K562 (cell line): ENCODE results near the gene ATF3. TPM values are rescaled to one million over a fixed set of nuclear protein-coding genes. Genes with fewer than 3 reads are reported as not detected.
A peak's percentile ranks its signal among the peaks of the same experiment; 100 is the strongest.

ENCODE experiments used
- ARHGAP35 ChIP-seq: fragments of 450-650 bp; IDR thresholded peaks from 2 replicates; pipeline ENCODE4 v1.6.1; 2018; ENCODE audit not compliant: partially characterized antibody
- EWSR1 ChIP-seq: fragments of 450-650 bp; IDR thresholded peaks from 2 replicates; pipeline ENCODE4 v1.6.1; 2018; ENCODE audit warnings: borderline replicate concordance, mild to moderate bottlenecking, low read depth, moderate library complexity; ENCODE audit not compliant: partially characterized antibody
- HDAC8 ChIP-seq: fragments of 450-650 bp; IDR thresholded peaks from 2 replicates; pipeline ENCODE4 v1.6.1; 2016; ENCODE audit warnings: mild to moderate bottlenecking, missing genetic modification characterization, moderate library complexity, missing compliant biosample characterization
- HNRNPH1 ChIP-seq: fragments of 200-400 bp; formaldehyde crosslinking; optimal IDR thresholded peaks from 2 replicates; pipeline ENCODE3; 2017; ENCODE audit warnings: low read depth, mild to moderate bottlenecking, low read length, moderate library complexity
- JUN ChIP-seq, 2 experiments: sonication (generic) in 1 of 2; formaldehyde crosslinking in 1 of 2; IDR thresholded peaks; 2 replicates each; pipeline versions ENCODE4 v1.6.1 to v1.8.0; 2012 to 2022; ENCODE audit warnings: borderline replicate concordance in 2 of 2, mild to moderate bottlenecking in 2 of 2, improper control_type of control experiment in 1 of 2, low read depth in 1 of 2, low read length in 1 of 2, missing genetic modification reagents in 1 of 2
- LARP7 ChIP-seq: fragments of 450-650 bp; IDR thresholded peaks from 2 replicates; pipeline ENCODE4 v1.6.1; 2016
- NEUROD1 ChIP-seq: fragments of 150-350 bp; IDR thresholded peaks from 2 replicates; pipeline ENCODE4 v1.6.1; 2014; ENCODE audit warnings: borderline replicate concordance, low read length, low read depth; ENCODE audit not compliant: partially characterized antibody
- PURB ChIP-seq: sonication (generic); formaldehyde crosslinking; IDR thresholded peaks from 2 replicates; pipeline ENCODE4 v1.9.0; 2021; ENCODE audit warnings: low read depth, mild to moderate bottlenecking, missing genetic modification reagents
- RBM14 ChIP-seq: fragments of 200-400 bp; formaldehyde crosslinking; IDR thresholded peaks from 2 replicates; pipeline ENCODE4 v1.6.1; 2018; ENCODE audit warnings: low read depth, mild to moderate bottlenecking, low read length, moderate library complexity, borderline replicate concordance; ENCODE audit not compliant: insufficient read depth
- SREBF1 ChIP-seq: fragments of 150-350 bp; IDR thresholded peaks from 2 replicates; pipeline ENCODE4 v1.6.1; 2014; ENCODE audit warnings: antibody characterized with exemption, low read depth, low read length, borderline replicate concordance
- ZC3H8 ChIP-seq: fragments of 450-650 bp; IDR thresholded peaks from 2 replicates; pipeline ENCODE4 v1.6.1; 2017
- ZNF507 ChIP-seq: conservative IDR thresholded peaks from 2 replicates; pipeline ENCODE4 v1.6.1; 2017; ENCODE audit warnings: missing genetic modification characterization, missing compliant biosample characterization
- ZNF511 ChIP-seq: sonication (generic); formaldehyde crosslinking; IDR thresholded peaks from 2 replicates; pipeline ENCODE4 v1.8.0; 2022; ENCODE audit warnings: mild to moderate bottlenecking, missing genetic modification reagents
- ZNF639 ChIP-seq, 2 experiments: fragments of 200-800 bp in 1 of 2; sonication (Bioruptor generic) in 1 of 2; sonication (generic) in 1 of 2; formaldehyde crosslinking in 1 of 2; IDR thresholded peaks in 1 of 2; conservative IDR thresholded peaks in 1 of 2; 2 replicates each; pipeline versions ENCODE4 v1.5.0 to v1.6.1; 2016 to 2020; ENCODE audit warnings: missing compliant biosample characterization in 1 of 2, missing genetic modification characterization in 1 of 2, missing genetic modification reagents in 1 of 2
- polyA plus RNA-seq, 8 experiments: library from polyadenylated mRNA; depleted of rRNA in 4 of 8; stranded (reverse) in 5 of 8; unstranded in 3 of 8; fragments of >200 nt; fragmentation: Nextera tagmentation in 2 of 8; fragmentation: Illumina TruSeq in 1 of 8; extraction: Ambion mirVana in 2 of 8; extraction: Trizol in 1 of 8; gene quantifications; 2 replicates each; pipeline versions ENCODE4 v1.2.1 to v1.2.3, GENCODE V29; 2011 to 2014; ENCODE audit warnings: inconsistent platforms in 1 of 8, missing spikeins in 1 of 8
- total RNA-seq, 7 experiments: library from RNA; depleted of rRNA in 6 of 7; stranded (reverse); fragments of >200 nt in 6 of 7; fragmentation: Illumina TruSeq in 2 of 7; extraction: Trizol in 2 of 7; gene quantifications; 2 replicates each; pipeline versions ENCODE4 v1.2.1 to v1.2.3, GENCODE V29; 2011 to 2021; ENCODE audit warnings: low replicate concordance in 1 of 7
- TF ChIP-seq, protein P1 (sequence below): fragments of 450-650 bp; IDR thresholded peaks from 2 replicates; pipeline ENCODE4 v1.6.1; 2016; ENCODE audit warnings: borderline replicate concordance
- TF ChIP-seq, protein P2 (sequence below): fragments of 450-650 bp; formaldehyde crosslinking; IDR thresholded peaks from 2 replicates; pipeline ENCODE4 v1.4.0; 2020; ENCODE audit warnings: mild to moderate bottlenecking, mixed read lengths
- TF ChIP-seq, protein P3 (sequence below), 2 experiments: IDR thresholded peaks; 2 replicates each; pipeline ENCODE4 v1.6.1; 2012; ENCODE audit warnings: improper control_type of control experiment in 2 of 2, low read depth in 2 of 2, low read length in 2 of 2, borderline replicate concordance in 1 of 2

ATF3 gene
- total and polyA plus RNA-seq, 9 of the 15 experiments (the other 6 are each of a cell fraction or from before 2014, with no cell fraction given), result 3.5 to 28.2 (median 19.8) TPM

DNA sequence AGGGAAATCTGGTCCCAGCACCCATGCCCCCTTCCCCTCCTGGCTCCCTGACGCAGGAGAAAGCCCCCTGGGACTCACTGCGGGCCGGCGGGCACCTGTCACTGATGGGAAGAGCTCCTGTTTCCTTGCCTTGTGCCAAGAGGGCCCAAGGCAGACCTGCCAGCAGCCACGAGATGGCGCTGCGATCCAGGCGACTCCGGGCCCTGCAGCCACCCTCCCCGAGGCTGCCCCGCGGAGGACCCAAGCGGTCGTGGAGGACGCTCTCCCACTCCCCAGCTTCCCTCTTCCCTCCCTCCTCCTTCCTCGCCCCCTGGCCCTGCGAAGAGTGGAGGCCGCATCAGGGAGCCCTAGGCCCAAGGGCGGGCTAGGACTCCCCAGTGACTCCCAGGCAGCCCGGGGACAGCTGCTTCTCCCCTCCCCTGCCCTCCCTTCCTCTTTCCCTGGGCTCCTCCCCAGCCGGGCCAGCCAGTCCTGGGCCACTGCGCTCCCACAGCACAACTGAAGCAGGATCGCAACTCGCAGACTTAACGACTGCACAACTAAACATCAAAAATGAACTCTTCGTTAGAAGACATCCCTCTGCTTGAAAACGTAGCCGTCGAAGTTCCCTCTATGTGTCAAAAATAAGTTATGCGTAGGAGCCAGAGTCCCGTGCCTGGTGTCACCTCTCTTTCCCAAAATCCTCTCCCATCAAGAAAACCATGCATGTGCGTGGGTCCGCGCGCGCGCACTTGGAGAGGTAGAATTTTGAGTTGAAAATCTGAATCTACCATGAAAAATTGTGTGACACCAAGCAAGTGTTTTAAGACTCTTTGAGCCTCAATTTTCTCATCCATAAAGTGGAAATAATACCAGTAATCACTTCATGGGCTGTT, 56.9 kb downstream of the ATF3 start (continued):
- TF ChIP-seq, protein P1, sequence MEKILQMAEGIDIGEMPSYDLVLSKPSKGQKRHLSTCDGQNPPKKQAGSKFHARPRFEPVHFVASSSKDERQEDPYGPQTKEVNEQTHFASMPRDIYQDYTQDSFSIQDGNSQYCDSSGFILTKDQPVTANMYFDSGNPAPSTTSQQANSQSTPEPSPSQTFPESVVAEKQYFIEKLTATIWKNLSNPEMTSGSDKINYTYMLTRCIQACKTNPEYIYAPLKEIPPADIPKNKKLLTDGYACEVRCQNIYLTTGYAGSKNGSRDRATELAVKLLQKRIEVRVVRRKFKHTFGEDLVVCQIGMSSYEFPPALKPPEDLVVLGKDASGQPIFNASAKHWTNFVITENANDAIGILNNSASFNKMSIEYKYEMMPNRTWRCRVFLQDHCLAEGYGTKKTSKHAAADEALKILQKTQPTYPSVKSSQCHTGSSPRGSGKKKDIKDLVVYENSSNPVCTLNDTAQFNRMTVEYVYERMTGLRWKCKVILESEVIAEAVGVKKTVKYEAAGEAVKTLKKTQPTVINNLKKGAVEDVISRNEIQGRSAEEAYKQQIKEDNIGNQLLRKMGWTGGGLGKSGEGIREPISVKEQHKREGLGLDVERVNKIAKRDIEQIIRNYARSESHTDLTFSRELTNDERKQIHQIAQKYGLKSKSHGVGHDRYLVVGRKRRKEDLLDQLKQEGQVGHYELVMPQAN, result peak; percentile 68; the same call in 1 of the 2 replicates
- TF ChIP-seq SREBF1 (no peak), JUN (IDR thresholded peaks at IDR 0.05; ENCODE audit: borderline replicate concordance, low read depth, low read length) (no peak), JUN (CRISPR knock-in tag; IDR thresholded peaks at IDR 0.05; ENCODE audit: borderline replicate concordance) (no peak), ZC3H8 (0 out of 2 replicates have a peak, but pooled peaks have one; percentile 72), ARHGAP35 (no peak), ZNF511 (CRISPR knock-in tag) (peak; percentile 89; the same call in 1 of the 2 replicates), NEUROD1 (peak; percentile 37), EWSR1 (no peak), LARP7 (no peak), HDAC8 (tag) (no peak), PURB (CRISPR knock-in tag) (no peak), HNRNPH1 (no peak), RBM14 (no peak), ZNF507 (tag) (no peak), ZNF639 (CRISPR knock-in tag; conservative IDR thresholded peaks at IDR 0.05 in 1 of 2, IDR thresholded peaks at IDR 0.05 in 1 of 2) (no peak)
- TF ChIP-seq, protein P2, sequence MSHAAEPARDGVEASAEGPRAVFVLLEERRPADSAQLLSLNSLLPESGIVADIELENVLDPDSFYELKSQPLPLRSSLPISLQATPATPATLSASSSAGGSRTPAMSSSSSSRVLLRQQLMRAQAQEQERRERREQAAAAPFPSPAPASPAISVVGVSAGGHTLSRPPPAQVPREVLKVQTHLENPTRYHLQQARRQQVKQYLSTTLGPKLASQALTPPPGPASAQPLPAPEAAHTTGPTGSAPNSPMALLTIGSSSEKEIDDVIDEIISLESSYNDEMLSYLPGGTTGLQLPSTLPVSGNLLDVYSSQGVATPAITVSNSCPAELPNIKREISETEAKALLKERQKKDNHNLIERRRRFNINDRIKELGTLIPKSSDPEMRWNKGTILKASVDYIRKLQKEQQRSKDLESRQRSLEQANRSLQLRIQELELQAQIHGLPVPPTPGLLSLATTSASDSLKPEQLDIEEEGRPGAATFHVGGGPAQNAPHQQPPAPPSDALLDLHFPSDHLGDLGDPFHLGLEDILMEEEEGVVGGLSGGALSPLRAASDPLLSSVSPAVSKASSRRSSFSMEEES (CRISPR knock-in tag), result no peak
- TF ChIP-seq, protein P3, sequence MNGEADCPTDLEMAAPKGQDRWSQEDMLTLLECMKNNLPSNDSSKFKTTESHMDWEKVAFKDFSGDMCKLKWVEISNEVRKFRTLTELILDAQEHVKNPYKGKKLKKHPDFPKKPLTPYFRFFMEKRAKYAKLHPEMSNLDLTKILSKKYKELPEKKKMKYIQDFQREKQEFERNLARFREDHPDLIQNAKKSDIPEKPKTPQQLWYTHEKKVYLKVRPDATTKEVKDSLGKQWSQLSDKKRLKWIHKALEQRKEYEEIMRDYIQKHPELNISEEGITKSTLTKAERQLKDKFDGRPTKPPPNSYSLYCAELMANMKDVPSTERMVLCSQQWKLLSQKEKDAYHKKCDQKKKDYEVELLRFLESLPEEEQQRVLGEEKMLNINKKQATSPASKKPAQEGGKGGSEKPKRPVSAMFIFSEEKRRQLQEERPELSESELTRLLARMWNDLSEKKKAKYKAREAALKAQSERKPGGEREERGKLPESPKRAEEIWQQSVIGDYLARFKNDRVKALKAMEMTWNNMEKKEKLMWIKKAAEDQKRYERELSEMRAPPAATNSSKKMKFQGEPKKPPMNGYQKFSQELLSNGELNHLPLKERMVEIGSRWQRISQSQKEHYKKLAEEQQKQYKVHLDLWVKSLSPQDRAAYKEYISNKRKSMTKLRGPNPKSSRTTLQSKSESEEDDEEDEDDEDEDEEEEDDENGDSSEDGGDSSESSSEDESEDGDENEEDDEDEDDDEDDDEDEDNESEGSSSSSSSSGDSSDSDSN (IDR thresholded peaks at IDR 0.05; ENCODE audit: borderline replicate concordance in 1 of 2, low read depth in 2 of 2, low read length in 2 of 2), result no peak
